AML-193 (cell line): ENCODE results near the gene PGAM2.

Source experiments
- DNase-seq, 2 experiments: peaks; one replicate each; lab custom pipeline; 2025; lab: John Stamatoyannopoulos, UW

Gene PGAM2

DNA sequence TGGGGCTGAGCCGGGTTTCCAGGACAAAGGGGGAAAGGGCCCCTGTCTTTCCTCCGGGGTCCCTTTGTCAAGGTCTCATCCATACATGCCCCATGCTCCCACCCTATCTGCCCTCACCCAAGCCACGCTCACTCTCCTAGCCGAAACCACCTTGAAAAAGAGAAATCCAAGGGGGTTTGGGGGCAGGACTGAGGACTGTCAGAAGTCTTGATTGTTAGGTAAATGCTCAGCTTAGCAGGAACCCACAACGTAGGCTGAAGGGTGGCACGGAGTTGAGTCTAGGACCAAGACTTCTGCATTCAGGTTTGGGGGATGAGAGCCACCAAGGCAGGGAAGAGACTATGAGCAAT lies 719 bp upstream of the PGAM2 start:
- no peak for DNase-seq

DNA sequence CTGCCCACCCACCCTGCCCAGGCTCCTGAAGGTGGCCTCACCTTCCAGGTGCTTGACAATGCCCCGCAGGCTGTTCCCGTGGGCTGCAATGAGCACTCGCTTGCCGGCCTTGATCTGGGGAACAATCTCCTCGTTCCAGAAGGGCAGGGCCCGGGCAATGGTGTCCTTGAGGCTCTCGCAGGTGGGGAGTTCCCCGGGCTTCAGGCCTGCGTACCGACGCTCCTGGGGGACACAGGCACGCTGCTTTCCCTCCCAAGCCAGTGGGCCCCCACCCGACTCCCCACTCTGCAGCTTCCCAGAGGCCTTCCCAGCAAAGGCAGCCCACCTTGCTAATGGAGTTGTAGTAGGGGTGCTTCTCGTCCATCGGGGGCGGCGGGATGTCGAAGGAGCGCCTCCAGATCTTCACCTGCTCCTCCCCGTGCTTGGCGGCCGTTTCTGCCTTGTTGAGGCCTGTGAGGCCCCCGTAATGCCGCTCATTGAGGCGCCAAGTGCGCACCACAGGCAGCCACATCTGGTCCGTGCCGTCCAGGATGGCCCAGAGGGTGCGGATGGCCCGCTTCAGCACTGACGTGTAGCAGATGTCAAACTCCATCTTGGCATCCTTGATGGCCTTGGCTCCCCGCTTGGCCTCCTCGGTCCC lies 456 bp downstream of the PGAM2 start:
- no peak for DNase-seq

DNA sequence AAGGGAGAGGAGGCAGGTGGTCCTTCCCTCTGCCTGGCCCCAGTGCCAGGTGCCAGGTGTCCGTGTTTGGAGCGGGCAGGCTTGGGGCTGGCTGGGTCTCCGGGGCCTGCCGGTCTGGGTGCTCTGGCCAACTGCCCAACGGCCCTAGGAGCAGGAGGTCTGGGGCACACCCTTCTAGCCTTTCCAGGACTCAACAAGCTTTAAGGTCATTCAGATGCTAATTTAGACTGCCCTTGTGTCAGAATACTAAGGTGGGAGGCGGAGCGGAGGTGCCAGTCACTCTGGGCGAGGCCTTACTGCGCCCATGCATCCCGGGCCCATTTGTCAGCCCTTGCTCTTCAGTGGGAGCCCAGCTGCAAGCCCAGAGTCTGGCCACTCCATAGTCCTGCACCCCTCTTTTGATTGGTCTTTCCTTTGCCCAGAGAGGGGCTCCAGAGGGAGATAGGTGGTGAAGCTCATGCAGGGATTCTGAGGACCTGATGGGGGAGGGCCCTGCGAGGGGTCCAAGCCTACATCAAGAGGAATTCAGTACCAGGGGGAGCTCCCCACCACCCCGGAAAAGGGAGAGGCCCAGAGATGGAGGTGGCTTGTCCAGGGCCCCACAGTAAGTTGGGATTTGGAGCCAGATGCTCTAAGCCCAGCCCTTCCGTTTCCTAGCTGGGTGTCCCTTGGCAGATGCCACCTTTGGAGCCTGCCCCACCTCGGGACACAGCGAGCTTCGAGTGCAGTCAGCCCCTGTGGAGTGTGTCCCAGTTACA lies 1.3 kb downstream of the PGAM2 start:
- no peak for DNase-seq

DNA sequence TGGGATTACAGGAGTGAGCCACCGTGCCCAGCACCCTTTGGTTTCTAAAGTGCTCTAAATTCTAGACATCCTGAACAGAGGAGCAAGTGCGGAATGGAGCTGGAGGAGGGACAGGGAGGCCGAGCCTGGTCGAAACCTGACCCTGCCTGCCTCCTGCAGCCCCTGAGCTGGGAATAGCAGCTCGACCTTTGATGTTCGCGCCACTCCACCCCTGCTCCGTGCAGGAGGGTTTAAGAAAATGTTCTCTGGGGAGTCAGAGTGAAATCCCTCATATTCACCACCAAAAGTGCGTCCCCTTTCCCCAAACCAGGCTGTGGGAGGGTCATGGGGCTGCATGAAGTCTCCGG lies 1.8 kb downstream of the PGAM2 start:
- no peak for DNase-seq

DNA sequence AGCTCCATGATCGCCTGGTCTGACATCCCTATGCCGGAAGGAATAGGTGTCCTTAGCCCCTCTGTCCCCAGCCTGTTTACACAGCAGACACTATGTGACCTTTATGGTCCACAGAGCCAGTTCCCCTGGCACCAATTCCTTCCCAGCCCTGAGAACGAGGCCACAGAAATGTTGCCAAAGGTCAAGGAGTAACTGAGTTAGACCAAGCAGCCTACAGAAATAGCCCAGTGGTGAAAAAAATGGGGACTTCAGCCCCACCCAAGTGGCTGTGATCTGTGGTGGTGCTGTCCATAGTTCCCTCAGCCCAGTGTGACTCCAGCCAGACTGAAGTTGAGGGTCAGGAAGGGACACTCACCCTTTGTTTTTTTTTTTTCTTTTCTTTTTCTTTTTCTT lies 2.5 kb downstream of the PGAM2 start:
- no peak for DNase-seq

DNA sequence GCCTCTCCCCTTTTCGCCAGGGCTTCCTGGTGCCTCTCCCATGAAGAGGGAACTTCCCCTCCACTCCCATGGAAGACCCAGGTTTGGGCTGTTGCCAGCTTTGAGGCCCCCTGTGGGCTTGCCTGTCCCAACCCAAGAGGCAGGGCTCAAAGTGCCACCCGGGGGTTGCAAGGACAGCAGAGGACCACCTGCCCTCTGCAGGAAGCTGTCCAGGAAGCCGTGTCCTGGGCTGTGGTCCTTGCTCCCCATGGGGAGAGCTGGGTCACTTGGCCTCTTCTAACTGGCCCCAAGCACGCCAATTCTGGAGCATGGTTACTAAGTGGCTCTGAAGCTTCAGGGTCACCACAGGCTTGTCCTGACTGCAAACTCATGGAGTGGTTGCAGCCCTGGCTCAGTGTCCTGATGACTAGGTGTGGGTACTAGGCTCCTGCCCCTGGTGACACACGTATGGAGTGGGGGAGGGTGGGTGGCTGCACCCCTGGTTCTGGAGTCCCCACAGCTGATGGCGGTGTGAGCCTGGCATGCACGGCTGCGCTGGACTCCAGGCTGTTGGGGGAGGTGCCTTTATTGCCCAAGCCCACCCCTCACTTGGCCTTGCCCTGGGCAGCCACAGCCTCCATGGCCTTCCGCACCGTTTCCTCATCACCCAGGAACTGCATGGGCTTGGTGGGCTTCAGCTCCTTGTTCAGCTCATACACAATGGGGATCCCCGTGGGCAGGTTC lies 3.0 kb downstream of the PGAM2 start:
- DNase-seq, result no peak

DNA sequence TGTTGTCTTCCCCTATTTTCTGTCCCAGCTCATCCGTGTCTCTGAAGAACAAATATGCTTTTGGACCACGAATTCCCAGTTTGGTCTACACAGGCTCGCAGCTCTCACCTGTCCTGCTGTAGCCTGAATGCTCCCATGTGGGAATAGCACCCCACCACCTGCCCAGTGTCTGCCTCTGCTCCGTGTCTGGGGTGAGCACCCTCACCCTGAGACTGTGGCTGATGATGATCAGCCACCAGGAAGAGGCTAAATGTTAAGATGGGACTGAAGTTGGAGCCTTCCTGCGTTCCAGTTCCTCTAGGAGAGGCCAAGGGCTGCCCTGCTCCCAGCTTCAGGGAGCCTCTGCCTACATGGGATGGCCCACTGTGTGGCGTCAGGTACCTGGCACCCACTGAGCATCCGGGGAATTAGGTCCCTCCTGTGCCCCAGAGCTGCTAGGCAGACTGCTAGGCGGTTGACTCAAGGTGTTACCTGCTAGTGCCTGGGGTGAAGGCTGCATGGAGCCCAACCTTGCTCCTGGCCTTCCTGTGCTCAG lies 3.7 kb downstream of the PGAM2 start:
- DNase-seq, result no peak

DNA sequence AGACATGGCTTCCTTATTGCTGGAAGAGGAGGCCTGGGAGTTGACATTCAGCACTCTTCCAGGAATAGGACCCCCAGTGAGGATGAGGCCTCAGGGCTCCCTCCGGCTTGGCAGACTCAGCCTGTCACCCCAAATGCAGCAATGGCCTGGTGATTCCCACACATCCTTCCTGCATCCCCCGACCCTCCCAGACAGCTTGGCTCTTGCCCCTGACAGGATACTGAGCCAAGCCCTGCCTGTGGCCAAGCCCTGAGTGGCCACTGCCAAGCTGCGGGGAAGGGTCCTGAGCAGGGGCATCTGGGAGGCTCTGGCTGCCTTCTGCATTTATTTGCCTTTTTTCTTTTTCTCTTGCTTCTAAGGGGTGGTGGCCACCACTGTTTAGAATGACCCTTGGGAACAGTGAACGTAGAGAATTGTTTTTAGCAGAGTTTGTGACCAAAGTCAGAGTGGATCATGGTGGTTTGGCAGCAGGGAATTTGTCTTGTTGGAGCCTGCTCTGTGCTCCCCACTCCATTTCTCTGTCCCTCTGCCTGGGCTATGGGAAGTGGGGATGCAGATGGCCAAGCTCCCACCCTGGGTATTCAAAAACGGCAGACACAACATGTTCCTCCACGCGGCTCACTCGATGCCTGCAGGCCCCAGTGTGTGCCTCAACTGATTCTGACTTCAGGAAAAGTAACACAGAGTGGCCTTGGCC lies 4.3 kb downstream of the PGAM2 start:
- DNase-seq, result no peak

DNA sequence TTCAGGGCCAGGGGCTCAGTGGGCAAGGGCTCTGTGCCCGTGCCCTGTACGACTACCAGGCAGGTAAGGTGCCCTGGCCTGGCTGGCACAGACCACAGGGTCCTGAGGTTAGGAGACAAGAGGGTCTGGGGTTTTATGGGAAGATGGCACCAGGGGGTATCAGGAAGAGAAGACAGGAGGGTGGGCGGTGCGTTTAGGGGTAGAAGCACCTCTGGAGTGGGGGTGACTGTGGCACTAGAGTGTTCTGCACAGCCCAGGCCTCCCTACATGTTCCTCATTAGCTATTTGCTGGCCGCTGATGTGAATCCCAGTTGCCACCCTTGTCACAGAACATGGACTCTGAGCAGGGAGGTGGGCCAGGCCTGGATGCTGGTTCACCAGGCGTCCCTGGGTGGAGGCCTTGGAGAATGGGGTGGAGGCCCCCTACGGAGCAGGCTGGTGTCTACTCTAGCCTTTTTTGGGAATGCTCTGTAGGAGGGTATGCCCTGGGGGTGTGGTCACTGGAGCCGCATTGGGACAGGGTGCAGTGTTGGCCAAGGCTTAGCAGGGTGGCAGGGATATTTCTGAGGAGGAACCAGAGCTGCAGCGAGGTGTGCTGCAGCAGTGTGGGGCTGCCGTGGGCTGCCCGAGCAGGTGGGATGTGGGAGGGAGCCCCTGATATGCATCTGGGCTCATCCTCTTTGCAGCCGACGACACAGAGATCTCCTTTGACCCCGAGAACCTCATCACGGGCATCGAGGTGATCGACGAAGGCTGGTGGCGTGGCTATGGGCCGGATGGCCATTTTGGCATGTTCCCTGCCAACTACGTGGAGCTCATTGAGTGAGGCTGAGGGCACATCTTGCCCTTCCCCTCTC lies 5.0 kb downstream of the PGAM2 start:
- DNase-seq, result no peak

DNA sequence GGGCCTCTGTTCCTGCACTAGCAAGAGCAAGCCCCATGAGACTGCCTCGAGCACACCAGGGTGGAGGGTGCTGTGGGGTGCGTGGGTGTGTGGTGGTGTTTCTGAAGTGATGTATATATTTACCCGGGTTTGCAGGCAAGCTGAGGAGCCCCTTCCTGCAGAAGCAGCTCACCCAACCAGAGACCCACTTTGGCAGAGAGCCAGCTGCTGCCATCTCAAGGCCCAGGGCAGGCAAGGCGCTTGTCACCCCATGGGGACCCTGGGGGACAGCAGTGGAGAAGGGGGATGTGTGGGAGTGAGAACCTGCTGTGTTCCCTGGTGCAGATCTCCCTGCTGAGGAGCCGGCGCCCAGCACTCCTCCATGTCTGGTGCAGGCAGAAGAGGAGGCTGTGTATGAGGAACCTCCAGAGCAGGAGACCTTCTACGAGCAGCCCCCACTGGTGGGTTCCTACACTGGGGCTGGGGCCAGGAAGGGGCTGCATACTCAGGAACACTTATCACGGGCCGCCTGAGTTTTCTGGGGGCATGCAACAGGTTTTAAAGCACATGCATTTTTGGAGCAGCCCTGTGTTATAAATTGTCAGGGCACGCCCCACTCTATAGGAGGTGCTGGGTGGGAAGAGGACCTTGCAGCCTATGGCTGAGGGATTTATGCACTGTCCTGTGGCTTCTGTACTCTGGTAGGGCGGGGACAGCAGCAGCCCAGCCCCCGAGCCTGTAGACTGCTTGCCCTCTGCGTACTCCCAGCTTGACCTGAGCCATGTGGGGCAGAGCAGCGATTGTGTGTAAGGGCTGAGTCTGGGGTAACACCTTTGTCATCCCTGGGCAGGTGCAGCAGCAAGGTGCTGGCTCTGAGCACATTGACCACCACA lies 5.9 kb downstream of the PGAM2 start:
- no peak for DNase-seq

DNA sequence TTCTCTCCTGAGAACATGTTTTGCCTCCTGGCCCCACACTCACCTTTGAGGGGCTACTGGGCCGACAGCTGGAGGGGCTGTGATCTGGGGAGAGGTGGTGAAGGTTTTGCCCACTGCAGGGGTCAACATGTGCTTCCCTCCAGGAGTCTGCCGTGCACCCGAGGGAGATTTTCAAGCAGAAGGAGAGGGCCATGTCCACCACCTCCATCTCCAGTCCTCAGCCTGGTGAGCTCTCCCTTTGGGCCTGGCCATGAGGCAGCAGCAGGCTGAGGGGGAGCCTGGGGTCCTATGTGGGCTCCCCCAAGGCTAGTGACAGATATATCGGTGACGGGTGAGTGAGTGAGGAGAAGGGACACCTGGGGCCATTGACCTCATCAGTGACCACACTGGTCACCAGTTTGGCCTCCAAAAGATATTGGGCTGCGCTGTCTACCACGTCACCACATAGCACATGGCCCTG lies 6.6 kb downstream of the PGAM2 start:
- DNase-seq, result no peak

DNA sequence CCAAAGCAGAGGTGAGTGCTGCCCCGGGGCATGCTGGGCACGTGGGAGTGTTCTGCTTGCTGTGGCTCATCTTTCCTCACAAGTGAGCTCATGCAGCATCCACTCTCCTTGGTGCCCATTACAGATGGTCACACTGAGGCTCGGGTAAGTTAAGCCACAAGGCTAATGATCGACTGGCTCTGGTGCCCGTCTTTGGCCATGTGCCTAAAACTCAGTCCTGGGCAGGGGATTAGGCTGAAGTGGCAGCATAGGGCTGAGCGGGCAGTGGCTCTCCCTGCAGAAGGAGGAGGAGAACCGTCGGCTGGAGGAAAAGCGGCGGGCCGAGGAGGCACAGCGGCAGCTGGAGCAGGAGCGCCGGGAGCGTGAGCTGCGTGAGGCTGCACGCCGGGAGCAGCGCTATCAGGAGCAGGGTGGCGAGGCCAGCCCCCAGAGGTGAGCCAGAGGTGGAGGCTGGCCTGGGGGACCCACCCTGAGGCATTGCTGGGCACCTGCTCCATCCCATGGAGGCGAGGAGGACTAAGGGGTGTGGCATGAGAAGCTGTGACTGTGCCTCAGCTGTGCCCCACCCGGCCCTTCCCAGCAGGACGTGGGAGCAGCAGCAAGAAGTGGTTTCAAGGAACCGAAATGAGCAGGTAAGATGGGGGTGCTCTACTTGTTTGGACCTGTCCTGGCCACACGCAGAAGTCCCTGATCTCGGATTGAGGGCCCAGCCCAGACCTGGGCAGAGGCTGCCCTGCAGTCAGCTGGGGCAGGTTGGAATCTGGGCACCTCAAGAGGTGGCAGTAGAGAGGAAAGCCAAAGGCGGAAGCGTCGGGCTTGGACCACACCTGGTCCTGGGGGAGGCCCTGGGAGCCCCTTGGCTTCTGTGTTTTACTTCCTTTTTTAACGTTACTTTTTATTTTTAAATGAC lies 7.3 kb downstream of the PGAM2 start:
- no peak for DNase-seq

DNA sequence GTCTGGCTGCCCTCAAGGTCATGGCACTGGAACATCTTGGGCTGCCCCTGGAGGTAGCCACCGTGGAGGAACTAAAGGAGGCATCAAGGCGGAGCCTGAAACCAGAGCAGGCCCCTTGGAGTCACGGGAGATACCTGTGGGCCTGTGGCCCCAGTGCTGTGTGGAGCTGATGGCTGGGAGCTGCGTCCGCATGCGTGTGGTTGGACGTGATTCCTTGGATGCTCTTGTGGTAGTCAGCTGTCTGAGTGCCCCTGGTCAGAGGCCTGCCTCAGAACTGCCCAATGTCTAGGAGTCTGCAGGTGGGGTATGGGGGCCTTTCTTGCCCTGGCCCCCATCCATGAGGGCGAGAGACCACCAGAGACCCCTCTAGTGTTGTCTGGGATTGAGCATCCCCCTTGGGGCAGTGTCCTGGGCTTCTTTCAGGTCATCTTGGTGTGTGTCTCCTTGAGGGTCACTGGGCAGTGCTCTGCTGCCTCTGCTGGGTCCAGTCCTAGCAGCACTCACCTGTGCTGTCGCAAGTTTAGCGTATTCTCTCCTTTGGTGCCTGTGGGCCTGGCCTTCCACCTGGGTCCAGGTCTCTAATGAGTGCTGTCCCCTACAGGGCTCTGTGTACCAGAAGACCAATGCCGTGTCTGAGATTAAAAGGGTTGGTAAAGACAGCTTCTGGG lies 8.1 kb downstream of the PGAM2 start:
- no peak for DNase-seq

DNA sequence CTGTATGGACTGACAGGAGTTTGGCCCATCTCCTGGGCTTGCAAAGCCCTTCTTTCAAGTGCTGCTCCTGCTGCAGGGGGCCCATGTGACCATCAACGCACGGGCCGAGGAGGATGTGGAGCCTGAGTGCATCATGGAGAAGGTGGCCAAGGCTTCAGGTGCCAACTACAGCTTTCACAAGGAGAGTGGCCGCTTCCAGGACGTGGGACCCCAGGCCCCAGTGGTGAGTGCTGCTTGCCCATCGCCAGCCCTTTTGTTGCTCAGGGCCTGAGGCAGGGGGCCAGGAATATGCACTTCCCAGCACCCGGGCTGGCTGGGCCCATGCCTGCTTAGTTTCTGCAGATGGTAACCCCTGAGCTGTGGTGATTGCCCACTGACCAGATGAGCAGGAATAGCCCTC lies 8.7 kb downstream of the PGAM2 start:
- no peak for DNase-seq

DNA sequence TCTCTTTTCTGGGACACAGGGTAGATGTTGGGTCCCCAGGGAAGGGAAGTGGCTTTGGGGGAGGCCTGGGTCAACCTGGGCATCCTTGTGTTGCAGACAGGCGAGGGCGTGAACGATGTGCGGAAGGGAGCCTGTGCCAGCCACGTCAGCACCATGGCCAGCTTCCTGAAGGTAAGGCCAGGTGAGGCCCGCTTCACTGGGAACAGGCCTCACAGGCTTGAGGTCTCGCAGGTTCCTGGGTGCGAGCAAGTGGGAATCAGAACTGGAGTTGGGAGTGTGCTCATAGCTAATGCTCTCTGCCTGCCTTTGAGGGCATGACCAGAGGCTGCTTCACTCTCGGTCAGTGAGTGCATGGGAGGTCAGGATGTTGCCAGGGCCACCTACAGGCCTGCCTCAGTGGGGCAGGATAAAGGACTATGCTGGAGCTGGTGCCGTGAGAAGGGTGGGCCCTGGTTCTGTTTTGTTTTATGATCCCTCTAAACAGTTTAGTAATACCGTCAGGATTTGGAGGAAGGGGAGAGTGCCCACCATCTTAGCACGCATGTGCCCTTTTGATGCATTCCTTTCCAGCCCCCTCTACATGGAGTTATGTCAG lies 12.5 kb downstream of the PGAM2 start:
- DNase-seq, result no peak

DNA sequence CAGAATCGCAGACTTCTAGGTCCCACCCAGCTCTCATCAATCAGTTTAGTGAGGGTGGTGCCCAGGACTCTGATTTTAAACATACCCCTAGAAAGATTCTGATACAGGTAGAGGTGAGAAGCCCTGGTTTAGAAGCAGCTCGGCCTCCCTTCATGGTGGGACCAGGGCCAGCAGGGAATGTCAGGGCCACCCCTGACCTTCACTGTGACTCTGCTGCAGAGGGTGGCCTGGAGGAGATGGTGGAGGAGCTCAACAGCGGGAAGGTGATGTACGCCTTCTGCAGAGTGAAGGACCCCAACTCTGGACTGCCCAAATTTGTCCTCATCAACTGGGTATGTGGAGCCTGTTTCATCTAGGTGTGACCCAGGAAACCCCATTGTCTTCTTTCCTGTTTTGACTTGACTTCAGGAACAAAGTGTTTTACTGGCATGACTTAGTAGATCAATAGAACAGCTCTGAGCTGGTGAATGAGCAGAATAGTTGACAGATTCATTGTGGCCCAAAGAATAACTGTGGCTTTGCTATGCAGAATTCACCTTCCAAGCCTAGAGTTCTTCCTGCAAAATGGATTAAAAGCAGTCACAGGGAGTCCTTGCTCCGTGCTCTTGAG lies 13.7 kb downstream of the PGAM2 start:
- DNase-seq, result no peak

DNA sequence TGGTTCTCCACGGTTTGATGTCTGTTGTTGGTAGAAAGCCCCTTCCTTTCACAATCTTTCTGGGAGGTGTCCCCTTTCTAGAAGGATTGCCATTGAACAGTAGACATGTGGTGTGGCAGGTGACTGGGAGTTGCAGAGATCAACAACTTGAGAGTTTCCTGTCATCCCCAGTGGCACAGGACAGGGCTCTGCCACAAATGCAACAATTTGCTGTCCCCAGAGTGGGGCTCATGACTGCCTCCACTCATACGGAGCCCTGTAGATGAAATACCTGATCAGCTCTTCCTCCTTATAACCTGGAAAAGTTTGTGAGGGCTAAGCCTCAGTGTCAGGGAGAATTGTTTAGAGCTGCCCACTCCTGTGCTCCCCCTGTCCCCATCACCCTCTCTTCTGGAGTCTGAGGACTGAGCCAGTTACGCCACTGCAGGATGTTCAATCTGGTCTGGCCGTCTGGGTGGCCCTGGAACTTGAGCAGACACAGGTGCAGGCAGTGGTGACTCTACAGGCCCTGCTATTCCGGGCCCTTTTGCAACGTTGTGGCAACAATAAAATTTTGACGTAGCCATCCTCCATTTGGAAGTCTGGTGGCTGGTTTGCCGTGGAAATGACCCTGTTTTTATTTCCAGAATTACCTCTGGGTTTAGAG lies 14.3 kb downstream of the PGAM2 start:
- DNase-seq, result no peak
